MM.1S (cell line): ENCODE data around the gene FCN3.

Experiments
- EZH2 ChIP-seq: fragments of 300-600 bp; sonication (generic); optimal IDR thresholded peaks from 2 replicates; pipeline ENCODE3; 2017; ENCODE audit warnings: low read depth, mild to moderate bottlenecking, antibody characterized with exemption, low read length, mixed read lengths
- TF ChIP-seq, protein P1 (sequence below): fragments of 300-600 bp; sonication (generic); IDR thresholded peaks from 2 replicates; pipeline ENCODE4 v1.5.1; 2016; ENCODE audit warnings: antibody characterized with exemption, low read length, mixed read lengths

DNA sequence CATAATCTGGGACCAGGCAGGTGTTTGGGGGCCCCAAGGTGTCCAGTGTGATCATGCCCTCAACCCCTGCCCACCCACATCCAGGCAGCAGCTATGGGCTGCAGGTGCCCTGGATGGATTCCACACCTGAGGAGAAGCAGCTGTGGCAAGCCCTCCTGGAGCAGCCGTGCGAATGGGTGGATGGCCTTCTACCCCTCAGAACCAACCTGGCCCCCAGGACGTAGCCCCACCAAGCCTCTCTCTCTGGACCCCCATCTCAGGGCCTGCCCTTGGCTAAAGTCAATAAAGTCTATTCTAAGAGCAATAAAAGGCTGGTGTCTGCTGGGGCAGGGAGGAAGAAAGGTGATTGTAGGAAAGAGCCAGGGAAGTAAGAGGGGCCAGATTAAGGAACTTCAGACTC lies 21.0 kb downstream of the FCN3 start:
- no peak for TF ChIP-seq EZH2
- TF ChIP-seq, protein P1, sequence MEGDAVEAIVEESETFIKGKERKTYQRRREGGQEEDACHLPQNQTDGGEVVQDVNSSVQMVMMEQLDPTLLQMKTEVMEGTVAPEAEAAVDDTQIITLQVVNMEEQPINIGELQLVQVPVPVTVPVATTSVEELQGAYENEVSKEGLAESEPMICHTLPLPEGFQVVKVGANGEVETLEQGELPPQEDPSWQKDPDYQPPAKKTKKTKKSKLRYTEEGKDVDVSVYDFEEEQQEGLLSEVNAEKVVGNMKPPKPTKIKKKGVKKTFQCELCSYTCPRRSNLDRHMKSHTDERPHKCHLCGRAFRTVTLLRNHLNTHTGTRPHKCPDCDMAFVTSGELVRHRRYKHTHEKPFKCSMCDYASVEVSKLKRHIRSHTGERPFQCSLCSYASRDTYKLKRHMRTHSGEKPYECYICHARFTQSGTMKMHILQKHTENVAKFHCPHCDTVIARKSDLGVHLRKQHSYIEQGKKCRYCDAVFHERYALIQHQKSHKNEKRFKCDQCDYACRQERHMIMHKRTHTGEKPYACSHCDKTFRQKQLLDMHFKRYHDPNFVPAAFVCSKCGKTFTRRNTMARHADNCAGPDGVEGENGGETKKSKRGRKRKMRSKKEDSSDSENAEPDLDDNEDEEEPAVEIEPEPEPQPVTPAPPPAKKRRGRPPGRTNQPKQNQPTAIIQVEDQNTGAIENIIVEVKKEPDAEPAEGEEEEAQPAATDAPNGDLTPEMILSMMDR: no peak
